ENCODE data around the gene CPED1. TPM values are rescaled to one million over a fixed set of nuclear protein-coding genes. Genes with fewer than 3 reads are reported as not detected.
"Not testable (repeated sequence)": the region's sequence is repeated elsewhere in the genome, so short reads cannot be mapped to it uniquely, and the experiment has no call there.

CPED1 gene
- total and polyA plus RNA-seq, 3 donors from 2014 or later, result 7.4 to 13.1 (median 11.8) TPM

GRCh38 chr7:121237601-121238000, 249.1 kb downstream of the CPED1 start:
- WGBS, 2 donors, result 73 to 82% methylated on average over 3 of the region's 3 CpGs
- Histone ChIP-seq H3K4me3 (no peak overlapping the region), H3K27me3 (no peaks in the 10 kb centered on the region), H3K9me3 (no peaks in the 10 kb centered on the region), H3K27ac (no peak overlapping the region), H3K4me1 (no peaks in the 10 kb centered on the region), H3K36me3 (ENCODE audit: low read depth, missing control alignments) (no peaks in the 10 kb centered on the region)
- TF ChIP-seq, protein P1, sequence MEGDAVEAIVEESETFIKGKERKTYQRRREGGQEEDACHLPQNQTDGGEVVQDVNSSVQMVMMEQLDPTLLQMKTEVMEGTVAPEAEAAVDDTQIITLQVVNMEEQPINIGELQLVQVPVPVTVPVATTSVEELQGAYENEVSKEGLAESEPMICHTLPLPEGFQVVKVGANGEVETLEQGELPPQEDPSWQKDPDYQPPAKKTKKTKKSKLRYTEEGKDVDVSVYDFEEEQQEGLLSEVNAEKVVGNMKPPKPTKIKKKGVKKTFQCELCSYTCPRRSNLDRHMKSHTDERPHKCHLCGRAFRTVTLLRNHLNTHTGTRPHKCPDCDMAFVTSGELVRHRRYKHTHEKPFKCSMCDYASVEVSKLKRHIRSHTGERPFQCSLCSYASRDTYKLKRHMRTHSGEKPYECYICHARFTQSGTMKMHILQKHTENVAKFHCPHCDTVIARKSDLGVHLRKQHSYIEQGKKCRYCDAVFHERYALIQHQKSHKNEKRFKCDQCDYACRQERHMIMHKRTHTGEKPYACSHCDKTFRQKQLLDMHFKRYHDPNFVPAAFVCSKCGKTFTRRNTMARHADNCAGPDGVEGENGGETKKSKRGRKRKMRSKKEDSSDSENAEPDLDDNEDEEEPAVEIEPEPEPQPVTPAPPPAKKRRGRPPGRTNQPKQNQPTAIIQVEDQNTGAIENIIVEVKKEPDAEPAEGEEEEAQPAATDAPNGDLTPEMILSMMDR (IDR thresholded peaks at IDR 0.05), result no peak
- no peak for TF ChIP-seq POLR2A (IDR thresholded peaks at IDR 0.05)
- DNase-seq, result no peak
- intact Hi-C loops (cut with DNase I; ENCODE audit: low total_unique reads), result no loop called here

DNA sequence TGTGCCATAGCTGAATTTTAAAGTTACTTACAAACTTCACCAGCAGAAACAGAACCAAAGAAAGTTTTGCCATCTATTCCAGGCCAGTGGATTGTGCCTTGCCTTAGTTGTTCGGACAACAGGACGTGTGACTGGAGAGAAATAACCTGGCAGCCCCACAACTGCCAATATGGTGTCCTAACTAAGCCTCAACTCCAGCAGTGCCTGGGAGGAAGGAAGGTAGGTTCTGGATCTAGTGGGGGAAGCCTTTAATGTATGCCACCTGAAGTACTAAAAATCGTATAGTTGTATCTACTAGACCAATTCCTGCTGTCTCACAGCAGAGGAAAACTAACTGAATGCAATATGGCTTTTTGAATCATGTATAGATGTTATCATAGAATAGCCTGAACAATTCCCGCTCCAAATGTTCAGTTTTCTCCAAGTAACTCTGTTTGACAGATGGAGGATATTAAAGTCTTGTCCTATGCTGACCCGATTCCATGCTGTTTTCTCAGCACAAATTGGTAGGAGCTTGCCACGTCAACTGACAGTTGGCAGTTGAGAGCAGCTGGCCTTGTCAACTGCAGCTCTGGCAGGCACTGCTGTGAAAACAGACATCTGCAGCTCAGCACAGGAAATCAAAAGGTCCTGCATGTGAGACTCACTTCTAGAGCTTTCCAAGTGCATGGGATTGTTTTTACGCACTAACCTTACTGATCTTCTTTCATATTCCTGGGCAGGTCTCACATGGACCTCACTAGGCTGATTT, 255.8 kb downstream of the CPED1 start:
- no peak for DNase-seq
- Histone ChIP-seq H3K27me3 (no peaks in the 10 kb centered on the region), H3K36me3 (ENCODE audit: low read depth, missing control alignments) (no peaks in the 10 kb centered on the region)

DNA sequence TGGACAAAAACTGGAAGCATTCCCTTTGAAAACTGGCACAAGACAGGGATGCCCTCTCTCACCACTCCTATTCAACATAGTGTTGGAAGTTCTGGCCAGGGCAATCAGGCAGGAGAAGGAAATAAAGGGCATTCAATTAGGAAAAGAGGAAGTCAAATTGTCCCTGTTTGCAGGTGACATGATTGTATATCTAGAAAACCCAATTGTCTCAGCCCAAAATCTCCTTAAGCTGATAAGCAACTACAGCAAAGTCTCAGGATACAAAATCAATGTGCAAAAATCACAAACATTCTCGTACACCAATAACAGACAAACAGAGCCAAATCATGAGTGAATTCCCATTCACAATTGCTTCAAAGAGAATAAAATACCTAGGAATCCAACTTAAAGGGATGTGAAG, 262.9 kb downstream of the CPED1 start:
- H3K27ac ChIP-seq; H3K36me3 ChIP-seq (ENCODE audit: low read depth, missing control alignments); intact Hi-C loops (cut with DNase I; ENCODE audit: low total_unique reads); H3K4me3 ChIP-seq; DNase-seq; H3K4me1 ChIP-seq; H3K9me3 ChIP-seq; H3K27me3 ChIP-seq: not testable (repeated sequence)
- whole genome bisulfite sequencing, 2 donors, result 97 to 100% methylated on average over 1 of the region's 1 CpG

More for the DNA sequence above, 255.8 kb downstream of the CPED1 start:
- no peak overlapping the region for H3K4me3 ChIP-seq
- intact Hi-C loops (cut with DNase I; ENCODE audit: low total_unique reads), result no loop called here
- no peak overlapping the region for H3K27ac ChIP-seq
- TF ChIP-seq, protein P1 (IDR thresholded peaks at IDR 0.05), result no peak
- no peak for TF ChIP-seq POLR2A (IDR thresholded peaks at IDR 0.05)
- H3K9me3 ChIP-seq, result no peaks in the 10 kb centered on the region
- H3K4me1 ChIP-seq, result no peaks in the 10 kb centered on the region
- WGBS, 2 donors, result 77 to 93% methylated on average over 7 of the region's 7 CpGs

DNA sequence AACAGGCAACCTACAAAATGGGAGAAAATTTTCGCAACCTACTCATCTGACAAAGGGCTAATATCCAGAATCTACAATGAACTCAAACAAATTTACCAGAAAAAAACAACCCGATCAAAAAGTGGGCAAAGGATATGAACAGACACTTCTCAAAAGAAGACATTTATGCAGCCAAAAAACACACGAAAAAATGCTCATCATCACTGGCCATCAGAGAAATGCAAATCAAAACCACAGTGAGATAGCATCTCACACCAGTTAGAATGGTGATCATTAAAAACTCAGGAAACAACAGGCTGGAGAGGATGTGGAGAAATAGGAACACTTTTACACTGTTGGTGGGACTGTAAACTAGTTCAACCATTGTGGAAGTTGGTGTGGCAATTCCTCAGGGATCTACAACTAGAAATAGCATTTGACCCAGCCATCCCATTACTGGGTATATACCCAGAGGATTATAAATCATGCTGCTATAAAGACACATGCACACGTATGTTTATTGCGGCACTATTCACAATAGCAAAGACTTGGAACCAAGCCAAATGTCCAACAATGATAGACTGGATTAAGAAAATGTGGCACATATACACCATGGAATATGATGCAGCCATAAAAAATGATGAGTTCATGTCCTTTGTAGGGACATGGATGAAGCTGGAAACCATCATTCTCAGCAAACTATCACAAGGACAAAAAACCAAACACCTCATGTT, 264.2 kb downstream of the CPED1 start:
- H3K4me3 ChIP-seq; H3K9me3 ChIP-seq; H3K4me1 ChIP-seq; intact Hi-C loops (cut with DNase I; ENCODE audit: low total_unique reads); H3K27ac ChIP-seq; H3K27me3 ChIP-seq; H3K36me3 ChIP-seq (ENCODE audit: low read depth, missing control alignments); DNase-seq: not testable (repeated sequence)
- 92 to 94% methylated on average over 5 of the region's 5 CpGs for WGBS, 2 donors

- no peak for DNase-seq
- 85 to 90% methylated on average over 4 of the region's 4 CpGs for WGBS, 2 donors
- H3K4me1 ChIP-seq, result no peaks in the 10 kb centered on the region
- H3K9me3 ChIP-seq, result no peaks in the 10 kb centered on the region
- intact Hi-C loops (cut with DNase I; ENCODE audit: low total_unique reads), result no loop called here
- H3K27ac ChIP-seq, result no peak overlapping the region
- H3K36me3 ChIP-seq (ENCODE audit: low read depth, missing control alignments), result no peaks in the 10 kb centered on the region
- H3K27me3 ChIP-seq, result no peaks in the 10 kb centered on the region
- TF ChIP-seq, protein P1 (IDR thresholded peaks at IDR 0.05), result no peak
- no peak for TF ChIP-seq POLR2A (IDR thresholded peaks at IDR 0.05)
- no peak overlapping the region for H3K4me3 ChIP-seq
Observed at GRCh38 chr7:121259826-121260225, 271.3 kb downstream of the CPED1 start.

Data from testis (tissue), 3 donors.